ENCODE measurements around the gene STMP1.
"Not testable (repeated sequence)": the region's sequence is repeated elsewhere in the genome, so short reads cannot be mapped to it uniquely, and the experiment has no call there.

STMP1 gene

DNA sequence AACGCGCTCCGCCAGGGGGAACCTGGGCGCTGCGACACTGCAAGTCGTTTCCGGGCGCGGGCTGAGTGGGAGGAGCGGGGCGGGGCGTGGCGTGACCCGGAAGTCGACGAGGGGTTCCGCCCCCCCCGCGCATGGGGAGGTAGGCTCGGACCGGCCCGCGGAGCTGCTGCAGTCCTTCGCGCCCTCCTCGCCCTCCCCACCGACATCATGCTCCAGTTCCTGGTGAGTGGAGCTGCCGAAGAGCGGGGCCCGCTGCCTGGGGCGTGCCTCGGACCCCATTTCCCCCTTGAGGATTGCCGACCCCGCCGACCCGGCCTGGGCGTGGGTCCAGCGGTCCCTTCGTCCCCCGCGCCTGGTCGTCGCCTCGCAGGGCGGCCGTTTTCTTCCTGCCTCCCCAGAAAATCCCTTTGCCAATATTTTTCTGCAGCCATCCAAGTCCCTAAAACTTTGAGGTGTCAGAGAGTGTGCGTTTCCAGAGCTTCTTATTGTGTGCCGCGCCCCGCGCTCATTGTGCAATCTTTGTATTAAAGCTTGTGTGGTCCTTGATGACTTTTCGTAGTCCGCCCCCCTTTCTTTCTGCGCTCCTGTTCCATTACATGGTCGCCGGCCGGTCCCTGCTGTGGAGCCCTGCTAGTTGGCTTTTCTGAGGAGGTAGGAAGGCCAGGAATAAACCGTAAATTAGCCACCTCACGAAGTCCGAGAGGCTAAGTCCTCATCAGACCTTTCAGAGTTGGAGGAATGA, at the start of gene STMP1:
STMP1 (plus strand) TSS at position 142 of the 742 bp plus-strand sequence.
- peak; percentile 86 to 97 for DNase-seq

DNA sequence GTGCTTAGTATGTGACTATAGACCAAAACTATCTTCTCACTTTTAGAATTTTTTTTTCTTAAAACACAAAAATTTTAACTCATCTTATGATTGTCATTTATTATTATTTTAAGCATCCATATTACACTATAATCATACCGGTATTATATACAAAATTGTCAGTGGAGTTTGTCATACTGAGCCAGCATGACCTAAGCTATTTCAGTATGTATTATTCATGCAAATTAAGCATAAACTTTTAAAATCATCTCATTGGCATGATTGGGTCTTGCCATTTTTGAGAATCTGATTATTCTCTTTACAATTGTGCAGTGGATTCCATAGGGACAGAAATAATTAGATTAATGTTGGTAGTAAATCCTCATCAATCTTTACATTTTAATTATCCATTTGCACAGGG, 46.2 kb upstream of the STMP1 start:
- DNase-seq: no peak

DNA sequence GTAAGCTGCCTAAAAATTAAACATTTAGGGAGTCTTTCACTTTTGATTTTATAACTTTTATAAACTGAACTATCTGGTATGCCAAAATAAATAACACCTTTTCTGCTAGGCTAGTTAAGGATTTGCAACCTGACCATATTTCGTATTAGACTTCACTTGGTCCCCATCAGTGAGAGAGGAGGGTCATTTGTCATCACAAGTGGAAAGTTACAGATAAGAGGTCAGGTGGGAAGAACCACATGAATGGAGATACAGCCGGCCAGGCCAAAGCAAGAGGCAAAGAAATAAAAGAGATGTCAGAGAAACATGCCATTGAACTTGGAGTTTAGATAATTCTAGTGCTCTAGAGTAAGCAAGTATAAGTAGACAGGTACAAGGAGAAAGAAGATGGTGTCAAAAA, 44.5 kb upstream of the STMP1 start:
- no peak for DNase-seq

DNA sequence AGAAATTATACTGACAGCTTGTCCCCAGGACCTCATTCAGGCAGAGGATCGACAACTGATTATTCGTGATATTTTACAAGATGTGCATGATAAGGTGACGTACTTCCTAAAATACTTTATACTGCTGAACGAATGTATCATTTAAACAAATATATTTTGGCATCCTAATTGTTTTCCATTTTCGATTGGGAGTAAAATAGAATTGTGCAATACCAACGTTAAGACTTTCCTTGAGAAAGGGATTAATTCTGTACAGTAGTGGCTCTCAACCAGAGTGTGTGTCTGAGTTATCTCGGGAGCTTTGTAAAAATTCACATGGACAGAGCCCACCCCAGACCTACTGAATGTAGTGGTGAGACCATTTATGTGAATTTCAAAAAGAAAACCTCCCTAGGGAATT, 43.8 kb upstream of the STMP1 start:
- no peak for DNase-seq

DNA sequence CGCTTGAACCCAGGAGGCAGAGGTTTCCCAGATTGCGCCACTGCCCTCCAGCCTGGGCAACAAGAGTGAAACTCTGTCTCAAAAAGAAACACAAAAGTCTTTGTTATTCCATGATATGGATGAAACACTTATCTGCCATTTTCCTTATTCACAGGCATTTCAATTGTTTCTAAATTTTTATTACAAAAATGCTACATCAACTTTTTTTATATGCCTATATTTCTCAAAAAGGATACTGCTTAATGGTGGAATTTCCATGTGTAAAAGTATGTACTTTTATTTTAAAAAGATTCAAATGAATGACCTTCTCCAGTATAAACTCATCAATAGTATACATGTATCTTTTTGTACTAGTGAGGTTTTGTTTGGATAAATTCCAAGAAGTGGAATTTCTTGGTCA, 41.9 kb upstream of the STMP1 start:
- no peak for DNase-seq

DNA sequence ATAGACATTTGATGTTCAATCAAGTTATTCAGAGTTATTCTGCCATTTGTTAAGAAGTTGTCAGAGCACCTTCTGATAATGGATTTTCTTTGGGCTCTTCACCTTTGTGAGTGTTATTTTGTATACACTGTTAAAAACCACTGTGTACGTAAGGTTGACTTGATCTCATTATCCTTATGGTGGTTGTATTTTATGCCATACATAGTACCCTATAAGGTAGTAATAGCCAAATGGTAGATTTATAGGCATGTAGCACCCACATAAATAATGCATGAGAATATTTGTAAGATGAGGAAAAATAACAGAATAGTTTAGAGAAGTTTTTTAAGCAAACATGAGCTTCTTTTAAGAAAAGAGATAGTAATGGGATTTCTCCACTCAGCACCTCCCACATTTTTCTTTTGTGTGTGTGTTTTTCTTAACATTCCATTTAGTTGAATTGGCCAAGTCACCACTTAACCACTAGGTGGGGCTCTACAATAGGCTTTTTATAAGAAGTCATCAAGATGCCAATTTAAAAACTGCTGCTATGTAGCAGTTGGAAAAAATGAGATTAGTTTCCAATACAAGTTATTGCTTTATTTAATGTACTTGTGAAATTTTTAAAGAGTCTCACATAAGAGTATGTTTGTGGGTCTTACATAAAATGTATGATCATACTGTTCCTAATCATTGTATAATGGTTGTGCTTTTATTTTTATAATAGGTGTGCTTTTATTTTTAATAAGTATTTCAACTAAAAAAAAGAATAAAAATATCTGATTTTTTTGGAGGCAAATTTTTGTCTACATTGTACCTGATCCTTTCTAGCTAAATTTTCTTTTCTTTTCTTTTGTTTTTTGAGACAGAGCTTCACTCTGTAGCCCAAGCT, 41.1 kb upstream of the STMP1 start:
- peak; percentile 18 to 40 for DNase-seq

DNA sequence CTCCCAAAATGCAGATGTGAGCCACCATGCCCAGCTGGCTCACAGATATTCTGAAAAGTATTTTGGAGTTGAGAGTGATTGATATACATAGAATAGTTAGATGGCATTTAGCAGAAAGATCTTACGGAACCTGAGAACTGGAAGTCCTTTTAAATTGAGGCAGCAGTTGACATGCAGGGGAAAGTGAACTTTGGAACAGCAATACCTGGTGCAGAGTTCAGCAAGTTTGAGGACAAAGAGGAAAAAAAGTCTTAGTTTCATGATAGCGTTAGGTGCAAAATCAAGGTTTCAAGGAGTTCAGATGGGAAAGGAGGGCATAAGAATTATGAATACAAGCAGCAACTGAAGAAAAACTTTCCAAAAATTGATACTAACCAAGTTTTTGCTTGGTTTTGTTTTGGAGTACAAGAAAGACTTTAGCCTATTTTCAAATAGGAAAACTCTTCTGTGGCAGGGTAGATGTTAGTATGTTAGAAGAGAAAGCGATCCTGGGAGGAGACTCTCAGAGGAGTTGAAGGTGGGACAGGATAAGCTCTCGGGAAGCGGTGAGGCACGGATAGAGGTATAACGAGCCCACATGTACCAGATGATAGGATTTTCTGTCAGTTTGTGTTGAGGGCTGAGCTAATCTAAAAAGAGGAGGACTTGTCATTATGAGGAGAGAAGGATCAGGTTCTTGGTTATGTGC, 28.0 kb upstream of the STMP1 start:
- no peak for DNase-seq

DNA sequence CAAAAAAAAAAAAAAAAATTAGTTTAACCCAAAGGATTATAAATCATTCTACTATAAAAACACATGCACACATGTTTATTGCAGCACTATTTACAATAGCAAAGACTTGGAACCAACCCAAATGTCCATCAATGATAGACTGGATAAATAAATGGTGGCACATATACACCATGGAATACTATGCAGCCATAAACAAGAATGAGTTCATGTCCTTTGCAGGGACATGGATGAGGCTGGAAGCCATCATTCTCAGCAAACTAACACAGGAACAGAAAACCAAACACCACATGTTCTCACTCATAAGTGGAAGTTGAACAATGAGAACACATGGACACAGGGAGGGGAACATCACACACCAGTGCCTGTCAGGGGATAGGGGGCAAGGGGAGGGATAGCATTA, 22.6 kb upstream of the STMP1 start:
- DNase-seq: not testable (repeated sequence)

DNA sequence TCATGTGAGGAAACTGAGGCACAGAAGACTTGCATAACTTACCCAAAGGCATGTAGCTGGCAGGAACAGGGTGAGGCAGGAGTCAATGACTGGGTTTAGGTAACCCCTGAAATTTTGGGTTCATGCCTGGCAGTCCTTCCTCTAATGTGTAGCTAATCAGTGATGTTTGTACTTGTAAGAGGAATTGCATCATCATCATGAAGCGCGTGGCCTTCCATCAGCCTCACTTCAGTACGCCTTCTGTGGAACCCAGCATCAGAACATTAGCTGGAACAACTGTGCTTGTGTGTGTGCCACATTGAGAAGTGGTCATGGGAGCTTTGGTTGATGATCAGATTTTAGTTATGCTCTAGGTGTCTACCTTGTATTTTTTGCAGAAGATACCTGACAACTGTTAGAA, 18.2 kb upstream of the STMP1 start:
- DNase-seq: no peak

DNA sequence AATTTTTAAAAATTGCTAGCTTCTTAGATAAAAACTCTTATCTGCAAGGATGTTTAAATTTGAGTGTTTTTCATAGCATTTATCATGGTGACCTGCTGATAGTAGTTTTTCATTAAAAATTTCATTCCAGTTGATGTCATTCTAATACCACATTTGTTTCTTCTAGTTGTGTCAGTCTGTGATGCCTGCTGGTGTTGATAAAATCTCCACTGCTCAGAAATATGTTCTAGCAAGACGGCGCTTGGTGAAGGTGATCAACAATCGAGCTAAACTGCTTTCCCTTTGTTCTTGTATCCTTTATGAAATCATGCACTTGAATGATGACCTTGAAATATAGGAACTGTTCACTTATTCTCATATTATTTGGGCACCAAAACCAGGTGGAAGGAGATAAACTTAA, 17.6 kb upstream of the STMP1 start:
- DNase-seq: no peak

DNA sequence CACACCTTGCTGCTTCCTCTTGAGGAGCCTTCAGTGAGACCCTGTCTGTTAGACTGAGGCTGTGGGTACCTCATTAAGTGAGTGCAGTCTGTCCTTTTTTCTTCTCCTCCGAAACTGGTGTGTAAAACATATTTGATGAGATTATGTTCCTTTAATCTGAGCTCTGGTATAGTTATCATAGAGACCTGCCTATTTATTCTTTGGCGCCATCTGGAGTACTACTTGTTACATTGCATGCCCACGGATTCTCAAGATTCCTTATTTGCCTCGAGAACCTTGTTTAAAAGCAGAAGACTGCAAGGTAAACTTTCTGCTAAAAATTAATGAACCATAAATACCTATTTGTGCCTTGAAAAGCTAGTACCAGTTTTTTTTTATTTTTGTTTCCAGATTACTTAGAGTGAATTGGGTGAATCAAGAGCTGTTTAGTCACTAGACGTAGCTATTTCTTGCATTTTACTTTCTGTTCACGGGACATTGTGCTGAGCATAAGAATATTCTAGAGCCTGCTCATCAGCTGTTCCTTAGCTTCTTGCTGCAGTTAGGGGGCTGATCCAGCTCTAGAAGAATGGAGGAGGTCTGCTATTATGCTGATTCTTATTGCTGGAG, 16.9 kb upstream of the STMP1 start:
- no peak for DNase-seq

DNA sequence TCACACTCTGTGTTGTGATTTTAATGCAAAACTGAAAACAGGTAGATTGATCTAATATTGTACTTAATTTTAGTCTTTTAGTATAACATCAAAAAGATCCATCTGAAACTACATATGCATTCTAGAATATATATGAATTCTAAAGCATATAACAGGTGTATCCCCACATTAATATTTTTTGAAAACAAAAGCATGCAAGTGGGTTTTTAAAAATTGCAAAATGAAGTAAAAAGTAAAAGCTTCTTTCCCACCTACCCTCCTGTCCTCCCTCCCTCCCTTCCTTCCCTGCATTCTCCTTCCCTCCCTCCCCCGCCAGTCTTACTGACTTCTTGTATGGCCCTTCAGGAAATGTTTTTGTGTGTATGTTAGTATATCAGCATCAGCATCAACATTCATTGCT, 14.6 kb upstream of the STMP1 start:
- DNase-seq: no peak

DNA sequence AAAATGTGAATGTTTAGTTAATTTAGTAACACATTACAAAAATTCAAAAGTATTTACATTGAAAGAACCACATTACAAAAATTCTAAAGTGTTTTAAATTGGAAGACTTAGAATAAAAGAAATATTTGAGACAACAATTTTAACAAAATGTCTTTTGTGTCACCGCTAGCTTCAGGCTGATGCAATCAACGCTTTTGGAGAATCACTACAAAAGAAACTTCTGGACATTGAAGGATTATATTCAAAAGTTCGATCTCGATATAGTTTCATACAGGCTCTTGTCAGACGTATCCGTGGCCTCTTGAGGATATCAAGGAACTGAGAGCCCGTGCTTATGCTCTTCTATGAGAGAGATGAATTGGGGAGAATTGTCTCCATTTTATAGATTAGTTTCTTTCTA, 14.1 kb upstream of the STMP1 start:
- DNase-seq: no peak

DNA sequence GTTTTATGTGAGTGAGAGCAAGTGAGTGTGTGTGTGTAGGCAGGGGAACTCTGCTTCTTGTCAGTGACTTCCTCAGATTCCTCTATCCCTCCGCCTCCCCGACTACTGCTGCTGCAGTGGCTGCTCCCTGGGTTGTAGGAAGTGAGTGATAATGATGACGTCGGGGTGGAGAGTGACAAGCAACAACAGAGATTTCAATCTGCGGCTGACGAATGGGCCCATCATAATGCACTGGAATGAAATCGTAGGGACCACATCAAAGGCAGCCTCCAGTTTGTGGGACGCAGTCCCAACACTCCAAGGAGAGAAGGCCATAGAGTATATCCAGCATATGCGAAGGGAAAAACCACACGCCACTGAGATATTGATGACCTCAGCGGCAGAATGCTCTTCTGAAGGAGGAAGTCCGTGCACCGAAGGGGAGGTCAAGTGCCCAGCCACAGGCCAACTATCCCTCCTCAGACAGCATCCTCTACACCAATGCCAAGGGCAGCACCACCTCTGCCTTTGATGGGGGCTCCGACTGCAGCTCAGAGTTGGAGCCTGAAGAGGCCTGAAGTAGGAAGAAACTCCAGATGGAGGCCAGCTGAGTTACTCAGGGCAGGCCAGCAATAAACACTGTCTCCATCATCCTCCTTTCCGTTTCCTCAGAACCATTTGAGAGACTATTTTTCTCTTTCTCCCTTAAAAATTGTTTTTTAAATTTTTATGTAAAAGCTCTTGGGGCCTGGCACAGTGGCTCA, 11.3 kb upstream of the STMP1 start:
- no peak for DNase-seq

DNA sequence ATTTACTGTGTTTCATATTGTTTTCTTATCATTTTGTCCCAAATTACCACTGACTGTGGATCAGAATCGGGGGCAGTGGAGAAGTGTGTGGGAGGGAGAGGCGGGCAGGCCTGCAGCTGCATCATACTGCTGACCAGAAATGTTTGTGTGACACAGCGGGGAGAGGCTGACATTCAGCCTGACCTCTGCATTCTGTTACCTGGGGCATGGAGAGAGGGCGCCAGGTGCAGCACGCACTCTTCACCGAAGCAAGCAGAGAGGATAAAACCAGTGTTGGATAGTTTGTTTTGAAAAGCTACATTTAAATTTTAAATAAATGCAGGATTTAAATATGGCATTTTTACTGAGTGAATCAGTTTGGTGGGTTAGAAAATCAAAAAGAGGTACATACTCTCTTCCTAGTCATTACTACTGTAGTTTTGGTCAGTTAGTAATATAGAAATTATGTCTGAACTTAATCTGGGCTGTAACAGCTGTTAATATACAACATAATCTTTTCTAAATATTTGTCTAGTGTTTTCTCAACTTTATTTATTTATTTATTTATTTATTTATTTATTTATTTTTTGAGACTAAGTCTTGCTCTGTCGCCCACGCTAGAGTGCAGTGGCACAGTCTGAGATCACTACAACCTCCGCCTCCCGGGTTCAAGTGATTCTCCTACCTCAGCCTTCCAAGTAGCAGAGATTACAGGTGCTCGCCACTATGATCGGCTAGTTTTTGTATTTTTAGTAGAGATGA, 8.8 kb upstream of the STMP1 start:
- no peak for DNase-seq

DNA sequence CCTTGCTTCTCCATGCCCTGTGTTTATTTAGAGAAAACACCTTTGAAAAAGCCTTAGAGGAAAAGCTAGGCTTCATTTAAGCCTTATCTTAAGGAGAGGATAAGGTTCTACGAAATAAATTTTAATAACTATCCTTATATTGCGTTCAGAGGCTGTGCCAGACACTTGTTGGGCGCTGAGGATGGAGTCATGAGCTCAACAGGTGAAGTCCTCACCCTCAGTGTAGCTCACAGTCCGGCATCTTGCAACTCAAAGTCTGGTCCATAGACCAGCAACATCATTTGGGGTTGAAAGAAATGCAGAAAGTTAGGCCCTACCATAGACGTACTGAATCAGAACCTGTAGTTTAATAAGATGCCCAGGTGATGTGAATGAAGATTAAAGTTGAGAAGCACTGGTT, 3.8 kb upstream of the STMP1 start:
- no peak for DNase-seq

DNA sequence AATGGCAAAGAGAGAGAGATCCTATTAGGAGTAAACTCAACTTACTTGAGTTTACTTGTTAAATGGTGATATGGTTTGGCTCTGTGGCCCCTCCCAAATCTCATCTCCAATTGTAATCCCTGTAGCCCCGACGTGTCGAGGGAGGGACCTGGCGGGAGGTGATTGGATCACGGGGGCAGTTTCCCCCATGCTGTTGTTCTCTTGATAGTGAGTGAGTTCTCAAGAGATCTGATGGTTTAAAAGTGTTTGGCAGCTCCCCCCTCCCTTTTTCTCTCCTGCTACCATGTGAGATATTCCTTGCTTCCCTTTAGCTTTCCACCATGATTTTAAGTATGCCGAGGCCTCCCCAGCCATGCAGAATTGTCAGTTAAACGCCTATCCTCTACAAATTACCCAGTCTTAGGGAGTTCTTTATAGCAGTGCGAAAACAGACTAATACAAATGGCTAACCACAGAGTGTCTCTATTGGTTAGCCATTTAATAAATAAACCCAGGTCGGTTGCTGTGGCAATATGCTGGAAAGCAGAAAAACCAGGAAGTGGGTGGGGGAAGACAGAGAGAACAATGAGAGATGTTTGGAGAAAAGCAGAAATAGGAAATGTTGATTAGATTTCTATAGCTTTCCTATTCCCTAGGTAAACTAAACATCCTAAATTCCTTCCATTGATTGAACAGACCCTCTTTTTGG, 3.0 kb upstream of the STMP1 start:
- no peak for DNase-seq

DNA sequence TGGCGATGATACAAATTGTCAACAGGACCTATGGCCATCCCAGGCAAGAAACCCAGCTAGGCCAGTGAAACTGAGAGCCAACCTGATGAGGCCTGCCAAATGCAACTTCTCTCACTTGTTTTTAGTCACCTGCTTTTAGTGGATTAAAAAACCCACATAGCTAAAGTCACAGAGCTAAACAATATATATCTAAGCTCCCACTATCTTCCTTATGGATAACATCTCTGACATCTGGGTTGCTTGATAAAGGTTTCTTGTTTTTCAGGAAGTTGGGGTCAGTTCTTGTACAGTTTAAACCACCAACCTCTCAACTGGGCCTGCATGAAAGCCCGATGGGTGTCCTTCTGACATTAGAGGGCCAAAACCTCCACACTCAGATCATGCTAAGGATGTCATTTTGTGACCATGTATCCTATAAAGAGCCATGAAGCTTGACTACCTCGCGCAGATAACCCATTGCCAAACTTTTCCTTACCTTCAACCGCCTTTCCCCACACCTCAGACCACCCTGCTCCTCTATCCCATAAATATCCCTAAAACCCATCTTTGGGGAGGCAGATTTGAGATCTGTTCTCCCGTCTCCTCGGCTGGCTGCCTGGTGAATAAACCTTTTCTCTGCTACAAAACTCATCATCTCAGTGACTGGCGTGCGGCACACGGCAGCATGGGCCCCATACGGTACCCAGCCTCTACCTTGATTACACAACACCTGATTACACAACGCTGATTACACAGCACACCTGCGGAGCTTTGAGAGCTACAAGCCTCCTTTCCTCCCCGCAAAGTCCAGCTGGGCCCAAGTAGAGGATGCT, 797 bp upstream of the STMP1 start:
- no peak for DNase-seq

DNA sequence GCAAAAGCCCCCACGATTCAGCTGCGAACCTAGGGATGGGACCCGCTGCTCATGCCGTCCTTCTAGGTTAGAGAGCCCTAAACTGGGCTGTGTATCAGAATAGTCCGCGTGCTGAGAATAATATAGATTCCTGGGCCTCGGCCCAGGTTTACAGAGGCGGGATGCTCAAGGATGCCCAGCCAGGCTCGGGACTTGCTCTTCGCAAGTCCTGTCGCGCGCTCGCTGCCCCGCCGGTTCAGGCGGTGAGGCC, 266 bp upstream of the STMP1 start:
- DNase-seq: no peak

DNA sequence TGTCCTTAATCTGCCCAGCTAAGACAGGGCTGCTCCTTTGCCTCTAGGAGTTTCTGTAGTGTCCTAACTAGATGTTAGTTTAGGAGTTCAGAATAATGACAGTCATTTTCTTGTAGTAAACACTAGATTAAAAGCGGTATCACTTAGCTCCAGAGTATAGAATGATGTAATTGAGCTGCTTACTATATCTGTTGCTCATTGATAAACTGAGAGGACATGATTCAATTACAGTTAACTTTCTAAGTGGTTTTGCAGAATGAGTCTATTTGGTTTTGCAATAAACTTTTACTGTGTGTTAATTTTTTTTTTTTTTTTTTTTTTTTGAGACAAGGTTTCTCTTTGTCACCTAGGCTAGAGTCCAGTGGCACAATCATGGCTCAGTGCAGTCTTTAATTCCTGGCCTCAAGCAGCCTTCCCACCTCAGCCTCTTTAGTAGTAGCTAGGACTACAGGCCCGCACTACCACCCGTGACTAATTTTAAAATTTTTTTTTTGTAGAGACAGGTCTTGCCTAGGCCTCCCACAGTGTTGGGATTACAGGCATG, 1.8 kb downstream of the STMP1 start:
- no peak for DNase-seq
